ENCODE data around the gene CYP2C18. TPM values are rescaled to one million over a fixed set of nuclear protein-coding genes. Genes with fewer than 3 reads are reported as not detected.
"Not testable (repeated sequence)": the region's sequence is repeated elsewhere in the genome, so short reads cannot be mapped to it uniquely, and the experiment has no call there.

CYP2C18 gene
- total RNA-seq, 1 donor from 2014 or later, result not detected

DNA sequence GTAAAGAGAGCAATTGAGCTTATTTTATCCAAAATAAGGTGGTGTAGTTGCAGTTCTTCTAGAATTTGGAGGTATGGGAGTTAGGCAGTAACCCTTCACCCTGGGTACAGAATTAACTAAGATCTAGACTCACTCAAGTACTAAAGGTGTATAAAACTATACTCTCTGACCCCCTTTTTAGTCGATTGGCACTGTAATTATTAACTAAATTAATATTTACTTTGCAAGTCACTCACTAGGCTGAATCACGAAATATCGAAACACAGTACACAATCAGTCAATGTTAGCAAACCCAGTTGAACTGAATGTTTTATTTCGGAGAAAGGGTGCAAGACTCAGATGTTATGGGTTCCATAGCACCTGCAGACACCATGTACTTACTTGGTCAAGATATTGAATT lies 64.3 kb downstream of the CYP2C18 start:
- no peak for DNase-seq

- no peak for DNase-seq
Measured at GRCh38 chr10:94757916-94758315, 74.4 kb downstream of the CYP2C18 start.

DNA sequence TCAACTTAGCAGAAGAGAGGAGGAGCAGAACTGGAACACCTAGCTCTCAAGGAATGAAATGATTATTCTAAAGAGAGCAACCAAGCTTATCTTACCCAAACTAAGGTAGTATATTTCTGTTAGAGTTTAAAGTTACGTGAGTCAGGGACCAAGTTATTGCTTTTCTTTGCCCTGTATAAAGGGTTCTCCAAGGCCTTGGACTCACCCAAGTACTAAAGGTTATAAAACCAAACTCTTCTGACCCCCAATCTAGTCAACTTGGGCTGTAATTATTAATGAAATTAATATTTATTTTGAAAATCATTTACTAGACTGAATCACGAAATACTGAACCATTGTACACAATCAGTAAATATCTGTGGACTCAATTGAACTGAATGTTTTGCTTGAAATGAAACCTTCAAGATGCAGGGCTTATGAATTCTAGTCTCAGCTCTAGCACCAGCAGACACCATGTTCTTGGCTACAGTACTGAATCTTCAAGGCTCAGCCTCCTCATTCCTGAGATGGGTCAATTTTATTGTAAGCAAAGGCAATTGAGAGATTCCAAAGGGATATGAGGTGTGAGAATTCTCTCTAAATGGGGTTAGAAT lies 77.2 kb downstream of the CYP2C18 start:
- no peak for DNase-seq

DNA sequence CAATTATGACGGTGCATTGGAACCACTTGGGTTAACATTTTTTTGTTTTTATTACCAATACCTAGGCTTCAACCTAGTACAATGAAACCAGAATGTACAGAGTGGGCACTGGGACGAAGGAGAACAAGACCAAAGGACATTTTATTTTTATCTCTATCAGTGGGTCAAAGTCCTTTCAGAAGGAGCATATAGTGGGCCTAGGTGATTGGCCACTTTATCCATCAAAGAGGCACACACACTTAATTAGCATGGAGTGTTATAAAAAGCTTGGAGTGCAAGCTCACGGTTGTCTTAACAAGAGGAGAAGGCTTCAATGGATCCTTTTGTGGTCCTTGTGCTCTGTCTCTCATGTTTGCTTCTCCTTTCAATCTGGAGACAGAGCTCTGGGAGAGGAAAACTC lies 78.9 kb downstream of the CYP2C18 start, which contains the start of gene CYP2C19:
Gene CYP2C19 (plus strand): TSS at position 289 of the 400 bp plus-strand sequence. CDS start 25 bp downstream, at position 314.
- no peak for DNase-seq

DNA sequence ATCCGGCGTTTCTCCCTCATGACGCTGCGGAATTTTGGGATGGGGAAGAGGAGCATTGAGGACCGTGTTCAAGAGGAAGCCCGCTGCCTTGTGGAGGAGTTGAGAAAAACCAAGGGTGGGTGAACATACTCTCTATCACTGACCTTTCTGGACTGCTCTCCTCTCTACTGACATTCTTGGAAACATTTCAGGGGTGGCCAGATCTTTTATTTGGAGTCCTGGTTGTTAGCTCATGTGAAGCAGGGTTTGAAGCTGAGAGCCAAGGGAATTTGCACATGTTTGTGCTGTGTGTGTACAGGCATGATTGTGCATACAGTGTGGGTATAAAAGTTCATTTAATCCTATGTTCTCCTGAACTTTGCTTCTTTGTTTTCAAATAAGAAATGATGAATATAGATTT lies 91.9 kb downstream of the CYP2C18 start:
- not testable (repeated sequence) for DNase-seq

GRCh38 chr10:94777886-94778458 lies 94.4 kb downstream of the CYP2C18 start:
- no peak for DNase-seq

- no peak for DNase-seq
Measured at GRCh38 chr10:94780844-94781243, 97.3 kb downstream of the CYP2C18 start.

- DNase-seq, result no peak
Measured at GRCh38 chr10:94784256-94784655, 100.7 kb downstream of the CYP2C18 start.

DNA sequence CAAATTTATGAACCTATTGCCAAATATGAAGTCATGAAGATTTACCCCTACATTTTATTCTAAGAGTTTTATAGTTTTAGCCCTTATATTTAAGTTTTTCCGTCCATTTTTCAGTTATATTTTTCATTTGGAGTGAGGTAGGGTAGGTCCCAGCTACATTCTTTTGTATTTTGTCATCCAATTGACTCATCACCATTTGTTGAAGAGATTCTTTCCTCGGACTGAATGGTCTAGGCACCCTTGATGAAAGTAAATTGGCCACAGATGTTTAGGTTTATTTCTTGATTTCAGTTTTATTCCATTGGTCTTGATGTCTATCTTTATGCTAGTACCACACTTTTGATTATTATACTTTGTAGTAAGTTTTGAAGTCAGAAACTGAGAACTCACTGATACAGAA lies 101.7 kb downstream of the CYP2C18 start:
- DNase-seq, result no peak

Other genes with a start within 250 kb of the CYP2C18 start
- gene HELLS, start 137.9 kb upstream of the CYP2C18 start, total RNA-seq, result 26.7 and 73.2 TPM in 2 replicates
- not detected in 2 replicates for gene CYP2C19, start 79.0 kb downstream of the CYP2C18 start, total RNA-seq

Measured in dermis blood vessel endothelial cell (primary cell).